ENCODE data around the gene MYO19.

The MYO19 gene, protein sequence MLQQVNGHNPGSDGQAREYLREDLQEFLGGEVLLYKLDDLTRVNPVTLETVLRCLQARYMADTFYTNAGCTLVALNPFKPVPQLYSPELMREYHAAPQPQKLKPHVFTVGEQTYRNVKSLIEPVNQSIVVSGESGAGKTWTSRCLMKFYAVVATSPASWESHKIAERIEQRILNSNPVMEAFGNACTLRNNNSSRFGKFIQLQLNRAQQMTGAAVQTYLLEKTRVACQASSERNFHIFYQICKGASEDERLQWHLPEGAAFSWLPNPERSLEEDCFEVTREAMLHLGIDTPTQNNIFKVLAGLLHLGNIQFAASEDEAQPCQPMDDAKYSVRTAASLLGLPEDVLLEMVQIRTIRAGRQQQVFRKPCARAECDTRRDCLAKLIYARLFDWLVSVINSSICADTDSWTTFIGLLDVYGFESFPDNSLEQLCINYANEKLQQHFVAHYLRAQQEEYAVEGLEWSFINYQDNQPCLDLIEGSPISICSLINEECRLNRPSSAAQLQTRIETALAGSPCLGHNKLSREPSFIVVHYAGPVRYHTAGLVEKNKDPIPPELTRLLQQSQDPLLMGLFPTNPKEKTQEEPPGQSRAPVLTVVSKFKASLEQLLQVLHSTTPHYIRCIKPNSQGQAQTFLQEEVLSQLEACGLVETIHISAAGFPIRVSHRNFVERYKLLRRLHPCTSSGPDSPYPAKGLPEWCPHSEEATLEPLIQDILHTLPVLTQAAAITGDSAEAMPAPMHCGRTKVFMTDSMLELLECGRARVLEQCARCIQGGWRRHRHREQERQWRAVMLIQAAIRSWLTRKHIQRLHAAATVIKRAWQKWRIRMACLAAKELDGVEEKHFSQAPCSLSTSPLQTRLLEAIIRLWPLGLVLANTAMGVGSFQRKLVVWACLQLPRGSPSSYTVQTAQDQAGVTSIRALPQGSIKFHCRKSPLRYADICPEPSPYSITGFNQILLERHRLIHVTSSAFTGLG

GRCh38 chr17:36534840-36535668 is at the start of gene MYO19, which contains the start of gene PIGW:
Gene MYO19 (minus strand): TSS chr17:36534868. CDS start chr17:36532538, 2,330 bp downstream.
Gene PIGW (plus strand): TSS chr17:36534987. CDS start chr17:36537102, 2,115 bp downstream.
- peak; percentile 52 for DNase-seq

DNA sequence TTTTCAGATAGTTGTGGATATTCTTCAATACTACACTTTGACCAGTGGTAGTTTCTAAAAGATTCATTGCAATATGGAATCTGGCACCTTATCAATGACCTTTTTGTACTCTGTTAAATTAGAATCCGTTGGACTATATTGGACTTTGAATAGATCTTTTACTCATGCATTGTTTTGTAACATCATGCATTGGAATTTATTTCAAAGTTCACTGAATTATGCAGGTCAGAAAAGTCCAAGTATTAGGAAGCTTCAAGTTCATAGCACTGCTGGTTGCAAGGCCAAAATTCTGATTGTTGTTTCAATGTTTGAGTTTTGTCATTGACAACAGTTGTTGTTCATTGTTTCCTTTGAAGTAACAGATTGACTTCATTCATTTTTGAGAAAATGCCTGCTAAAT is 49.1 kb upstream of the MYO19 start:
- no peak for DNase-seq

DNA sequence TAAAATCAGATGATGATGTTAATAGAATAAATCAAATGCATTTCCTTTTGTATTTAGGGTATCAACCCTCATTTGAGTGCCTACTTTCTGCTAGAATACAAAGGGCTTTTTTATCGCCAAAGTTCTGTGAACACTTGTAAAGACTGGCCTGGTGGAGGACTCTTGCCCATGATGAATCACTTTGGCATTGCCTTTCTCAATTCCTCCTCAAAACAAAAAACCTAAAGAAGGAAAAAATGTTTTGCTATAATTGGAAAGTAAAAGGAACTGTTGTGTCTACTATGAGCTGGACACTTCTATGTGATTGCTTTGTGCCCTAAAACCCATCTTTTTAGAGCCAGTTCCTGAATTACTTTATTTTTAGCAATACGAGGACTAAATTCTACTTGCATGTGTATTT is 44.0 kb upstream of the MYO19 start:
- DNase-seq = no peak

GRCh38 chr17:36576793-36577192 is 42.1 kb upstream of the MYO19 start:
- no peak for DNase-seq

DNA sequence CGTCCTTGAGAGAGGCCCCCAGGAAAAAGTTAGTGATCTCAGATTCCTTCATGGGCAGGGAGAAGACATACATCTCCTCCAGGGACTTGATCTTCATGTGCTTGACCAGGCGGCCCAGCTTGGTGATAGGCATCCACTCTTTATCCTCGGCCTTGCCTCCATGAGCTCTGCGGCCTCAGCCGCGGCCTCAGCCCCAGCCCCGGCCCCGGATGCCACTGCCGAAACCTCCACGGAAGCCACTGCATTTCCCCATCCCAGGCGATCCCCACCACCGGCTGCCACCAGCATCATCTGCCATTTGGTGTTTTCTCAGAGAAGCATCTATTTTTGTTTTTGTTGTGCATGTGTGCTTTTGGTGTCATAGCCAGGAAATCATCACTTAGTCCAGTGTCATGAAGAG is 40.4 kb upstream of the MYO19 start:
- no peak for DNase-seq

- DNase-seq = no peak
These were observed 31.4 kb upstream of the MYO19 start for GRCh38 chr17:36566081-36566480.

- no peak for DNase-seq
These were observed 18.8 kb upstream of the MYO19 start for GRCh38 chr17:36553459-36553858.

GRCh38 chr17:36550491-36551417 is 16.1 kb upstream of the MYO19 start:
- no peak for DNase-seq

GRCh38 chr17:36547776-36548175 is 13.1 kb upstream of the MYO19 start:
- no peak for DNase-seq

DNA sequence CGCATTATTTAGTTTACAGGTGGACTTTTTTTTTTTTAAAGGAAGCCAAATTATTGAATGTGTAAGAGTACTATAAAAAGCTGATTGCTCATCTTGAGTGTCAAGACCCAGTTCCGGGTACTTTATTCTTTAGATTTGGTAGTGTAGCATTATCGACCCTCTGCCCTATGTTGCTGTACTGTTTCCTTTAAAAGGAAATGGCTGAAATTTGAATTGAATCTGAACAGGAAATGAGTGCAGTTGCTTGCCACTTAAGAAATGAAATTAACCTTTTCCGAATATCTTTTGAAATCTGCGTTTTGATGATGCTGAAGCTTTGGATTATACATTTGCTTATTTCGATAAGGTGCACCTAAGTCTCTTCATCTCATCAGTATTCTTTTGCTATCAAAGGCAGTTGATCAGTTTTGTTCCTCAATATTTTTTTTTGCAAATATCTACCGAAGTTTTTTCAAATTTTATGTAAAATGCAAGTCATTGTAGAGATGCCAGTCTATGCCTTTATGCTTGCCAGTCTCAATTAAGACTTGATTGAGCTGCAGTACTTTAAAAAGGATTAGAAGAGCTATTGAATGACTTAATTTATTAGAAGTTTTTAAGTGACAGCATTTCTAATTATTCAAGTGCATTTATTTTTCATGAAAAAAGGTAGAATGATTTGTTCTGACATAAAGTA is 11.9 kb upstream of the MYO19 start:
- DNase-seq = no peak

GRCh38 chr17:36545465-36546417 is 11.1 kb upstream of the MYO19 start:
- DNase-seq = peak; percentile 68

GRCh38 chr17:36545077-36545464 is 10.4 kb upstream of the MYO19 start:
- no peak for DNase-seq

- peak; percentile 54 for DNase-seq
These were observed 9.8 kb upstream of the MYO19 start, which contains the start of gene GGNBP2 for GRCh38 chr17:36544307-36545076. Gene GGNBP2 (plus strand): TSS chr17:36544919. CDS start chr17:36545725, 806 bp downstream.

GRCh38 chr17:36544044-36544306 is 9.3 kb upstream of the MYO19 start:
- no peak for DNase-seq

DNA sequence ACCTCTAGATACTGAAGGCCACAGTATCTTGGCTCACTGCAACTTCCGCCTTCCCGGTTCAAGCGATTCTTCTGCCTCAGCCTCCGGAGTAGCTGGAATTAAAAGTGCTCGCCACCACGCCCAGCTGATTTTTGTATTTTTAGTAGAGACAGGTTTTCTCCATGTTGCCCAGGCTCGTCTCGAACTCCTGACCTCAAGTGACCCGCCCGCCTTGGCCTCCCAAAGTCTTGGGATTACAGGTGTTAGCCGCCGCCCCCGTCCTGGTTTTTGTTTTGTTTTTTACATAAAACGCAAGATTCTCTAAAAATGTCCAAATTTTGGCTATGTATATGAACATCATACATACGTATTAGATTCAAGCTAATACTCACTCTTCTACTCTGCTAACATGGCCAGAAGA is 8.1 kb upstream of the MYO19 start:
- no peak for DNase-seq

DNA sequence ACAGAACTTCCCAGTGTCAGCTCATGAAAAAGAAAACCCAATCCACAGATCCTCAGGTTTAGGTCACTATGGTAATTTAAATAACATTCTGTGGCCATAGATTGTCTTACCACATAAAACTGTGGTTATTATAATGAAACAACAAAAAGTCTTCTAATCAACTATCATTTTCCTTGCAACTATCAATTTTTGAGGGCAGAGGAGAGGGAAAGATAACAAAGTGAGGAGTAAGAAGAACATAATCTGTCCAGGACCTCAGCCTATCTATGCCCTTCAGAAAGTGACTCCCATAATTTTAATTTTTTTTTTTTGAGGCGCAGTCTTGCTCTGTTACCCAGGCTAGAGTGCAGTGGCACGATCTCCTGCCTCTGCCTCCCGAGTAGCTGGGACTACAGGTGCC is 6.0 kb upstream of the MYO19 start:
- DNase-seq = no peak

DNA sequence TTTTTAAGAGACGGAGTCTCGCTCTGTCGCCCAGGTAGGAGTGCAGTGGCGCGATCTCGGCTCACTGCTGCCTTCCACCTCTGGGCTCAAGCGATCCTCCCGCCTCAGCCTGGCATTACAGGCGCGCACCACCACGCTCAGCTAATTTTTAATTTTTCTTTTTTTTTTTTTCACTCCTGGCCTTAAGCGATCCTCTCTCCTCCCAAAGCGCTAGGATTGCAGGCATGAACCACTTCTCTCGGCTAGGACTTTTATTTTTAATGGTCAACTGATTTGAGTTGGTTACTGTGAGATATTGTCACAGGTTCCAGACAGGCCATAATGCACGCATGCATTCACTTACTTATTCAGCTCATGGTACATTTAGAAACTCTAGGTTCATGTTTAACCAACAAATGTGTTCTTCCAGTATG is 1.0 kb upstream of the MYO19 start:
- DNase-seq = no peak

DNA sequence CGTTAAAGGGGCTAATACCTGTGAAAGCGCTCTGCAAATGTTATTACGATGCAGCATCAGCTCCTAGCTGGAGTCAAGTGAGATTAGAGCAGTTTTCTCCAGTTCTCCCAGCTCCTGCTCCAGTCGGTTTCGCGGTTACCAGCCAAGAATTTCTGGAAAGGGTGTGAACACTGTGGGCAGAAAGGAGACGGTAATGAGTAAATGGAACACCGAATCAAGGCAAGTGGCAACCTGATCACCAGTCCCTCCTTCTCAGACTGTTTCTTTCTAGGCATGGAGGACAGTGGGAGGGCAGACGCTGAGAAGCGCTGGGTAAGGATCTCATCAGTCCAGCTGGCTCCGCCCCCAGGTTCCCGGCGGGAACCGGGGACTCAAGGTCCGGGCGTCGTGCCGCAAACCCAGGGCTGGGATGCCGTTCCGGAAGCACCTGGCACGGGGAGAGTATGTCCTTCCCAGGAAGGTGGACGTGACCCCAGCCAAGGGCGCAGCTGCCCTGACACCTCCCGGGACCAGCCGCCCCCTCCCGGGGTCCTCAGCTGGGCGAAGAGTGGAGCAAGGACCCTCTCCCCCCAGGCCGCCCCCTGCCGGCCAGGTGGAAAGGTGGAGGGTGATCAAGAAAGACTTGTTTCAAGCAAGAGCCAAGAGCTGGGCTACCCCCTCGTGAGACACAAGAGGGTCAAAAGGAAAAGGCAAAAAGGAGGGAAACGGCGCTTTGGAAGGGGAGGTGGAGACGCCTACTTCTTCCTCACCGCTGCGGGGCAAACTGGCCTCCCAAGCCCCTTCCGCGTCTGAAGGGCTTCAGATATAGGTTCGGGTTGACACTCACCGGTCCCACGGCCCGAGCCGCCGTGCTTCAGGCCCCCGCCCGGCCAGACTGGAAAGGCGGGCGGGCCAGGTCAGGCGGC is 481 bp downstream of the MYO19 start:
- peak; percentile 33 for DNase-seq

Measured in 8988T (cell line).